GM12878 (cell line): ENCODE measurements around the gene FRMD5. TPM values are rescaled to one million over a fixed set of nuclear protein-coding genes. Genes with fewer than 3 reads are reported as not detected.

ENCODE experiments used
- ATAC-seq: fragments of 200-7000 bp; cut with Tn5 transposase; 3 replicates; pipeline ENCODE4 v1.9.1; 2020; ENCODE audit warnings: mild to moderate bottlenecking, moderate library complexity
- BruUV-seq: library from RNA; stranded (reverse); fragments of 400-500 nt; replicated peaks from 2 replicates; lab custom pipeline; 2021; lab: Mats Ljungman, UMichigan
- CTCF ChIA-PET: fragments of 300-600 bp; sonication (Branson Sonifier 250); formaldehyde crosslinking; extraction: SDS; loops from one replicate; lab custom pipeline; 2021; ENCODE audit warnings: inconsistent platforms; lab: Yijun Ruan, JAX
- POLR2A ChIA-PET: fragments of 350-600 bp; formaldehyde crosslinking; extraction: SDS; loops from one replicate; lab custom pipeline; 2021; ENCODE audit warnings: inconsistent platforms; lab: Charles Lee
- RAD21 ChIA-PET: fragments of 300-600 bp; sonication (Branson Sonifier 250); formaldehyde crosslinking; loops from one replicate; lab custom pipeline; 2023; ENCODE audit warnings: antibody characterized with exemption; ENCODE audit not compliant: unreplicated experiment; lab: Charles Lee
- SMC1A ChIA-PET: fragments of 300-600 bp; sonication (Branson Sonifier 250); formaldehyde crosslinking; loops from one replicate; lab custom pipeline; 2023; ENCODE audit not compliant: unreplicated experiment, uncharacterized antibody; lab: Charles Lee
- DNase-seq: peaks from one replicate; pipeline ENCODE4 v3.0.0-alpha.2; 2011; ENCODE audit warnings: low read depth, low spot score
- FAIRE-seq: peaks from 3 replicates; lab custom pipeline; 2011; peaks lifted over from hg19 to GRCh38; lab: Jason Lieb, UNC
- H2AFZ ChIP-seq: 2 replicates; pipeline ENCODE4 v1.6.0; 2011; ENCODE audit warnings: low read depth, low read length, control low read depth; ENCODE audit not compliant: control insufficient read depth
- H3K27ac ChIP-seq: 2 replicates; pipeline ENCODE4 v1.5.1; 2011; ENCODE audit warnings: control low read depth; ENCODE audit not compliant: control insufficient read depth, insufficient read depth
- H3K27me3 ChIP-seq, 2 experiments: replicated peaks in 1 of 2; 2 replicates each; pipeline versions ENCODE4 v1.6.0 to v1.6.1; 2011; ENCODE audit warnings: low read length in 1 of 2; ENCODE audit not compliant: control insufficient read depth in 2 of 2, insufficient read depth in 2 of 2
- H3K36me3 ChIP-seq, 2 experiments: 2 replicates each; pipeline ENCODE4 v1.5.1; 2011; ENCODE audit warnings: low read length in 1 of 2; ENCODE audit not compliant: control insufficient read depth in 2 of 2, insufficient read depth in 2 of 2
- H3K4me1 ChIP-seq: 2 replicates; pipeline ENCODE4 v1.6.1; 2011; ENCODE audit warnings: mild to moderate bottlenecking, low read length, moderate library complexity, mixed read lengths; ENCODE audit not compliant: control insufficient read depth, insufficient read depth
- H3K4me2 ChIP-seq: 2 replicates; pipeline ENCODE4 v1.6.0; 2011; ENCODE audit warnings: control low read depth; ENCODE audit not compliant: control insufficient read depth, insufficient read depth
- H3K4me3 ChIP-seq: fragments of 200-600 bp; sonication (generic); 2 replicates; pipeline ENCODE4 v1.5.1; 2016
- H3K79me2 ChIP-seq: 2 replicates; pipeline ENCODE4 v1.6.0; 2011; ENCODE audit warnings: low read length; ENCODE audit not compliant: control insufficient read depth, insufficient read depth
- H3K9ac ChIP-seq: 2 replicates; pipeline ENCODE4 v1.8.0; 2011; ENCODE audit warnings: low read length, control low read depth, mixed read lengths; ENCODE audit not compliant: control insufficient read depth, insufficient read depth
- H3K9me3 ChIP-seq: replicated peaks from 3 replicates; pipeline ENCODE4 v1.5.1; 2011; ENCODE audit warnings: mild to moderate bottlenecking, low read length; ENCODE audit not compliant: control insufficient read depth, insufficient read depth
- H4K20me1 ChIP-seq: 2 replicates; pipeline ENCODE4 v1.6.0; 2011; ENCODE audit not compliant: control insufficient read depth, insufficient read depth
- CEBPB ChIP-seq, 2 experiments: fragments of 150-350 bp in 1 of 2; IDR thresholded peaks; 2 replicates each; pipeline ENCODE4 v1.6.1; 2012 to 2014; ENCODE audit warnings: low read depth in 2 of 2, low read length in 2 of 2, borderline replicate concordance in 1 of 2, inconsistent platforms in 1 of 2
- CHD4 ChIP-seq: fragments of 200-600 bp; sonication (generic); IDR thresholded peaks from 2 replicates; pipeline ENCODE4 v1.6.1; 2016; ENCODE audit warnings: mild to moderate bottlenecking
- CREM ChIP-seq: IDR thresholded peaks from 2 replicates; pipeline ENCODE4 v1.6.1; 2014; ENCODE audit warnings: antibody characterized with exemption, low read depth
- HDAC2 ChIP-seq: fragments of 200-600 bp; sonication (generic); IDR thresholded peaks from 2 replicates; pipeline ENCODE4 v1.6.1; 2017
- JUNB ChIP-seq: IDR thresholded peaks from 2 replicates; pipeline ENCODE4 v1.6.1; 2016; ENCODE audit warnings: antibody characterized with exemption, mild to moderate bottlenecking
- LARP7 ChIP-seq: fragments of 450-650 bp; IDR thresholded peaks from 2 replicates; pipeline ENCODE4 v1.6.1; 2017; ENCODE audit warnings: mild to moderate bottlenecking
- MTA2 ChIP-seq: fragments of 450-650 bp; IDR thresholded peaks from 2 replicates; pipeline ENCODE4 v1.6.1; 2016; ENCODE audit warnings: low read depth, mild to moderate bottlenecking, moderate library complexity
- RBBP5 ChIP-seq: fragments of 200-600 bp; sonication (generic); conservative IDR thresholded peaks from 2 replicates; pipeline ENCODE4 v1.6.1; 2016
- ZNF274 ChIP-seq: IDR thresholded peaks from one replicate; pipeline ENCODE4 v1.8.0; 2011; ENCODE audit not compliant: insufficient read length, insufficient read depth
- ZSCAN29 ChIP-seq: fragments of 450-650 bp; IDR thresholded peaks from 2 replicates; pipeline ENCODE4 v1.6.1; 2017; ENCODE audit warnings: mild to moderate bottlenecking, moderate library complexity
- WGBS: methylation state at CpG from one replicate; pipeline ENCODE4 v1.1.6; 2016; ENCODE audit warnings: low lambda C conversion rate; ENCODE audit not compliant: insufficient replicate concordance, insufficient coverage; ENCODE audit errors: missing lambda C conversion rate; 5-methylcytosine and 5-hydroxymethylcytosine counted together
- in situ Hi-C: fragments of 300-500 bp; cut with MboI; formaldehyde crosslinking; loops from 9 replicates; pipeline ENCODE4 v1.14.3; 2018; ENCODE audit warnings: mixed read lengths
- intact Hi-C: fragments of 100-400 bp; cut with micrococcal nuclease; formaldehyde crosslinking; loops from one replicate; pipeline ENCODE4 v1.14.2; 2022; ENCODE audit not compliant: unreplicated experiment
- polyA plus RNA-seq, 11 experiments: library from polyadenylated mRNA; depleted of rRNA in 4 of 11; unstranded in 6 of 11; stranded (reverse) in 5 of 11; fragments of >200 nt; fragmentation: Nextera tagmentation in 4 of 11; fragmentation: Illumina TruSeq in 1 of 11; extraction: Ambion mirVana in 4 of 11; extraction: Trizol in 1 of 11; gene quantifications; 1 replicate in 1 of 11; 2 replicates in 10 of 11; pipeline versions ENCODE4 v1.2.1 to v1.2.3, GENCODE V29; 2011 to 2016; ENCODE audit warnings: inconsistent platforms in 2 of 11, missing spikeins in 2 of 11, low read depth in 1 of 11
- total RNA-seq, 4 experiments: library from RNA; depleted of rRNA in 3 of 4; stranded (reverse); fragments of >200 nt in 3 of 4; fragmentation: Illumina TruSeq in 1 of 4; extraction: Trizol in 1 of 4; gene quantifications; 2 replicates each; pipeline versions ENCODE4 v1.2.1 to v1.2.3, GENCODE V29; 2013 to 2021
- TF ChIP-seq, protein P1 (sequence below): fragments of 450-650 bp; IDR thresholded peaks from 2 replicates; pipeline ENCODE4 v1.6.1; 2017; ENCODE audit warnings: borderline replicate concordance
- TF ChIP-seq, protein P2 (sequence below): fragments of 450-650 bp; IDR thresholded peaks from 2 replicates; pipeline ENCODE4 v1.6.1; 2018; ENCODE audit warnings: mild to moderate bottlenecking, low read depth, moderate library complexity; ENCODE audit not compliant: partially characterized antibody

FRMD5 gene
- total and polyA plus RNA-seq, 10 of the 15 experiments (the other 5 are each of a cell fraction or from before 2014, with no cell fraction given), result 0.26 to 6.4 (median 0.68) TPM; not detected in 1

DNA sequence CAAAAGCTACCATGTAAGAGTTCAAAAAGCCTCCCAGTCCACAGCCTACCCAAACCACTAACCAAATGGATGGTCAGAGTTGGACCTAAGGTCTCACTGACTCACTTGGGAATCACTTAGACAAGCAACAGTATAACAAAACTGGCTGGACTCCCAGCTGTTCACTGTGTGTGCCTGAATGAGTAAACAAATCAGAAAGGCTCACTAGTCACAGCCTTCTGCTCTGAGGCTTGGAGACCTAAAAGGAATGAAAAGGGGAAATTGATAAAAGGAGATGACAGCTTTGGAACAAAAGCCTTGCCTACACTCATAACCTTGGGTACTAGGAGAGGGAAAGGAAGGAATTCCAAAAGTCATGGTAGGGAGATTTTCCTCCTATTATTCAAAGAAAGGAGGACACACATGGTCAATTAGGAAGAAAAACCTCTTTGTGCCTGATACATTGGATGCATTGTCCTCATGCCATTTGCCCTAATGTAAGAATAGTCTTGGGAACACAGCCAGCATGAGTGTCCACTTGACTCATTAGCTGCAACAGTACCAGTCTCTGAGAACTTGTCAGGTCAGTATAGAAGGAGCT lies 92.3 kb downstream of the FRMD5 start:
- no peak overlapping the region for H2AFZ ChIP-seq
- ATAC-seq (no peak), DNase-seq (no peak), FAIRE-seq (no peak)
- in situ Hi-C loops, result no loop called here
- no TSS peak for BruUV-seq
- H3K4me3 ChIP-seq, result no peak overlapping the region
- ChIA-PET SMC1A (interaction anchor here (0.5 to 1.5 kb wide), 3 partner anchors 8 to 680 kb away, joined by 3 read pairs; no protein-coding TSS in a partner anchor), POLR2A (no interaction called here), RAD21 (no interaction called here), CTCF (no interaction called here)
- TF ChIP-seq ZSCAN29, result no peak
- no peaks in the 10 kb centered on the region for H3K36me3 ChIP-seq
- H3K9ac ChIP-seq, result no peak overlapping the region
- H3K27me3 ChIP-seq, result no peaks in the 10 kb centered on the region
- no peaks in the 10 kb centered on the region for H3K4me1 ChIP-seq
- no peak overlapping the region for H3K27ac ChIP-seq
- intact Hi-C loops, result no loop called here
- H3K4me2 ChIP-seq, result no peak overlapping the region
- H4K20me1 ChIP-seq, result no peaks in the 10 kb centered on the region
- no peaks in the 10 kb centered on the region for H3K9me3 ChIP-seq
- H3K79me2 ChIP-seq, result no peaks in the 10 kb centered on the region

DNA sequence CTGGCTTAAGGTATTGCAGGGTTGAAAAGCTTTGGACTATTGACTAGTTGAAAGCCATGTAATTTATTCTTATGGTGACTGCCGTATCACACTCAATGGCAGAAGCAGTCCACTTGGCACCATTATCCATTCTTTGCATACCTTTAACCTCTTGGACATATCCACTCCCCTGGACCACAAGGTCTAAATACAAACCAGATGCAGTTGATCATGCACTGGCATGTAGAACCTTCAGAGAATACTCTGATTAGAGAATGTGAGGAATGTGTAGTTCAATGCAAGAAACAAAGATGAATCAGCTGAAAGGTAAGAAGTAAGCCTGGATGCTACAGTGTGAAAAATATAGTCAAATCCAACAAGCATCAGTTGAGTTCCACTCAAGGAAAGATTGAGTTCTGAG lies 93.1 kb downstream of the FRMD5 start:
- RAD21 ChIA-PET, result no interaction called here
- ATAC-seq (no peak), FAIRE-seq (no peak), DNase-seq (no peak)
- TF ChIP-seq LARP7 (no peak), RBBP5 (no peak), HDAC2 (no peak), CHD4 (no peak), JUNB (no peak), MTA2 (no peak), CREM (no peak), CEBPB (IDR thresholded peaks at IDR 0.05; ENCODE audit: borderline replicate concordance in 1 of 2, low read depth in 2 of 2, low read length in 2 of 2) (no peak), ZNF274 (no peak)
- TF ChIP-seq, protein P1, sequence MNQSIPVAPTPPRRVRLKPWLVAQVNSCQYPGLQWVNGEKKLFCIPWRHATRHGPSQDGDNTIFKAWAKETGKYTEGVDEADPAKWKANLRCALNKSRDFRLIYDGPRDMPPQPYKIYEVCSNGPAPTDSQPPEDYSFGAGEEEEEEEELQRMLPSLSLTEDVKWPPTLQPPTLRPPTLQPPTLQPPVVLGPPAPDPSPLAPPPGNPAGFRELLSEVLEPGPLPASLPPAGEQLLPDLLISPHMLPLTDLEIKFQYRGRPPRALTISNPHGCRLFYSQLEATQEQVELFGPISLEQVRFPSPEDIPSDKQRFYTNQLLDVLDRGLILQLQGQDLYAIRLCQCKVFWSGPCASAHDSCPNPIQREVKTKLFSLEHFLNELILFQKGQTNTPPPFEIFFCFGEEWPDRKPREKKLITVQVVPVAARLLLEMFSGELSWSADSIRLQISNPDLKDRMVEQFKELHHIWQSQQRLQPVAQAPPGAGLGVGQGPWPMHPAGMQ, result no peak
- TF ChIP-seq, protein P2, sequence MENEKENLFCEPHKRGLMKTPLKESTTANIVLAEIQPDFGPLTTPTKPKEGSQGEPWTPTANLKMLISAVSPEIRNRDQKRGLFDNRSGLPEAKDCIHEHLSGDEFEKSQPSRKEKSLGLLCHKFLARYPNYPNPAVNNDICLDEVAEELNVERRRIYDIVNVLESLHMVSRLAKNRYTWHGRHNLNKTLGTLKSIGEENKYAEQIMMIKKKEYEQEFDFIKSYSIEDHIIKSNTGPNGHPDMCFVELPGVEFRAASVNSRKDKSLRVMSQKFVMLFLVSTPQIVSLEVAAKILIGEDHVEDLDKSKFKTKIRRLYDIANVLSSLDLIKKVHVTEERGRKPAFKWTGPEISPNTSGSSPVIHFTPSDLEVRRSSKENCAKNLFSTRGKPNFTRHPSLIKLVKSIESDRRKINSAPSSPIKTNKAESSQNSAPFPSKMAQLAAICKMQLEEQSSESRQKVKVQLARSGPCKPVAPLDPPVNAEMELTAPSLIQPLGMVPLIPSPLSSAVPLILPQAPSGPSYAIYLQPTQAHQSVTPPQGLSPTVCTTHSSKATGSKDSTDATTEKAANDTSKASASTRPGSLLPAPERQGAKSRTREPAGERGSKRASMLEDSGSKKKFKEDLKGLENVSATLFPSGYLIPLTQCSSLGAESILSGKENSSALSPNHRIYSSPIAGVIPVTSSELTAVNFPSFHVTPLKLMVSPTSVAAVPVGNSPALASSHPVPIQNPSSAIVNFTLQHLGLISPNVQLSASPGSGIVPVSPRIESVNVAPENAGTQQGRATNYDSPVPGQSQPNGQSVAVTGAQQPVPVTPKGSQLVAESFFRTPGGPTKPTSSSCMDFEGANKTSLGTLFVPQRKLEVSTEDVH, result no peak
- Histone ChIP-seq H3K27me3 (no peaks in the 10 kb centered on the region), H3K9me3 (no peaks in the 10 kb centered on the region), H4K20me1 (no peaks in the 10 kb centered on the region), H3K79me2 (no peaks in the 10 kb centered on the region), H3K27ac (no peak overlapping the region), H3K4me3 (no peak overlapping the region), H3K9ac (no peak overlapping the region), H3K4me2 (no peak overlapping the region), H2AFZ (no peak overlapping the region), H3K36me3 (no peaks in the 10 kb centered on the region), H3K4me1 (no peaks in the 10 kb centered on the region)
- CTCF ChIA-PET, result interaction anchor here (0.6 kb wide), 1 partner anchor 431 kb away, joined by 3 read pairs; no protein-coding TSS in a partner anchor
- POLR2A ChIA-PET, result no interaction called here
- intact Hi-C loops, result no loop called here
- SMC1A ChIA-PET, result interaction anchor here (0.5 to 1.2 kb wide), 2 partner anchors 32 to 681 kb away, joined by 3 read pairs; no protein-coding TSS in a partner anchor
- no TSS peak for BruUV-seq
- in situ Hi-C loops, result no loop called here
- 88% methylated on average over 1 of the region's 1 CpG for WGBS
